ENCODE data around the gene DNAI1. TPM values are rescaled to one million over a fixed set of nuclear protein-coding genes. Genes with fewer than 3 reads are reported as not detected.

Gene DNAI1
- total and polyA plus RNA-seq, 2 of the 13 experiments (the other 11 are each of a cell fraction or from before 2014, with no cell fraction given), result not detected

DNA sequence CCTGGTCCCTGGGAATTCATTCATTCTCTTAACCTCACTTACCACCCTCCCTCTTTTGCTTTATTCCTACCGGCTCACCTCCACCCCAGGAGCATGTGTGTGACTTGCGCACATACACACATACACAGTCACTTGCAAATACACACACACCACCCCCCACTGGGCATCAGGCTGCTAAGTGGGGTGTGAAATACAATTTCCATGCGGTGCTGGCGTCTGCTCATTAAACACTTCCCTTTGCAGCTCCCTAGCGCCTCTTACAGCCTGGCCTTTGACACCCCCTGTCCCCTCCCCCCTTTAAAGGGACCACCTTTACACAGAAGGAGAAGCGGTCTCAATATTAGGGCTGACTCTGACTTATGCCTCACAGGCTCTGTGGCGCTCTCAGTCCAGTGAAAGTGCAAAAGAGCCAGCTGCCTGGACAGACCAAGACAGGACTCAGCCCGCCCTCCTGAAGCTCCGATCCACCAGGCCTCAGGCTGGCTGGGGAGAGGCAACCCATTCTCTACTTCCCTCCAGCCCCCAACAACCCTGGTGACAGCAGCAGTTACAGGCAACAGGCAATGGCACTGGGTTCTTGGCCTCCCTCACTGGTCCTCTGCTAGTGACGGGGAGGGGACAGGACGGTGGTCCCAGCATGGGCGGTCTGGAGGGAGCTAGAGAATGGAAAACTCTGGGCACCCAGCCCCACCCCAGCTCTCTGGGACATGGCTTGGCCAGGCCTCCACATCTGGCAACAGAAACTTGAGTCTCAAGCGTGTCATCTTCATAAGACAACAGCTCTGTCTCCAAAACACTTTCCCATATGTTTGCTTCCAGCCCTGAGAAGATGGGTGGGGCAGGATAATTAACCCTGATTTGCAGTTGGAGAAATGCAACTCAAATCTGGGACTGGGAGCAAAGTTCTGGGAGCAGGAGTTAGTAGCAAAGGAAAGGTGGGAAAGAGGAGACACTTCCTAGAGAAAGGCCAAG, 52.2 kb downstream of the DNAI1 start:
- Histone ChIP-seq H3K36me3 (replicated peaks in 1 of 2; ENCODE audit: control insufficient read depth in 1 of 2, insufficient read depth in 2 of 2, low read length in 2 of 2) (no peaks in the 10 kb centered on the region), H4K20me1 (ENCODE audit: insufficient read depth, low read length) (no peaks in the 10 kb centered on the region), H3K9me3 (ENCODE audit: low read length) (no peaks in the 10 kb centered on the region), H3K27me3 (ENCODE audit: control insufficient read depth in 1 of 2, insufficient read depth in 2 of 2, low read length in 2 of 2) (peaks cover 6 to 38% of the 10 kb centered on the region in 2 experiments; a peak in 3 of 5 replicates), H3K9ac (ENCODE audit: insufficient read depth, low read depth, low read length) (no peak overlapping the region), H3K79me2 (ENCODE audit: insufficient read depth, low read length) (no peaks in the 10 kb centered on the region), H2AFZ (ENCODE audit: low read length) (no peak overlapping the region), H3K4me1 (ENCODE audit: insufficient read depth, low read length) (peaks cover 16% of the 10 kb centered on the region), H3K4me2 (ENCODE audit: low read depth, low read length) (no peak overlapping the region), H3K27ac (ENCODE audit: extremely low read length, insufficient read depth, low read length) (no peak overlapping the region), H3K4me3 (replicated peaks in 1 of 3; ENCODE audit: insufficient read depth in 1 of 3, low read depth in 2 of 3, low read length in 3 of 3) (no peak overlapping the region)
- intact Hi-C loops (cut with micrococcal nuclease; ENCODE audit: unreplicated experiment), result loop anchor here (1.0 kb wide), 1 partner anchor 9 kb away; no protein-coding TSS in a partner anchor
- WGBS (ENCODE audit: low lambda C conversion rate), result 35% methylated on average over 13 of the region's 13 CpGs
- TF ChIP-seq FOXM1 (CRISPR knock-in tag; IDR thresholded peaks at IDR 0.05) (no peak), POLR2G (IDR thresholded peaks at IDR 0.05; ENCODE audit: low read depth, low read length) (no peak), TBX2 (CRISPR knock-in tag; IDR thresholded peaks at IDR 0.05; ENCODE audit: borderline replicate concordance) (no peak), ETS1 (CRISPR knock-in tag; IDR thresholded peaks at IDR 0.05) (no peak), PHF8 (CRISPR knock-in tag; IDR thresholded peaks at IDR 0.05) (no peak), ZNF124 (CRISPR knock-in tag; IDR thresholded peaks at IDR 0.05) (no peak), THAP8 (CRISPR knock-in tag; IDR thresholded peaks at IDR 0.05; ENCODE audit: borderline replicate concordance) (no peak), ZKSCAN8 (CRISPR knock-in tag; IDR thresholded peaks at IDR 0.05; ENCODE audit: borderline replicate concordance) (no peak)
- TF ChIP-seq, protein P1, sequence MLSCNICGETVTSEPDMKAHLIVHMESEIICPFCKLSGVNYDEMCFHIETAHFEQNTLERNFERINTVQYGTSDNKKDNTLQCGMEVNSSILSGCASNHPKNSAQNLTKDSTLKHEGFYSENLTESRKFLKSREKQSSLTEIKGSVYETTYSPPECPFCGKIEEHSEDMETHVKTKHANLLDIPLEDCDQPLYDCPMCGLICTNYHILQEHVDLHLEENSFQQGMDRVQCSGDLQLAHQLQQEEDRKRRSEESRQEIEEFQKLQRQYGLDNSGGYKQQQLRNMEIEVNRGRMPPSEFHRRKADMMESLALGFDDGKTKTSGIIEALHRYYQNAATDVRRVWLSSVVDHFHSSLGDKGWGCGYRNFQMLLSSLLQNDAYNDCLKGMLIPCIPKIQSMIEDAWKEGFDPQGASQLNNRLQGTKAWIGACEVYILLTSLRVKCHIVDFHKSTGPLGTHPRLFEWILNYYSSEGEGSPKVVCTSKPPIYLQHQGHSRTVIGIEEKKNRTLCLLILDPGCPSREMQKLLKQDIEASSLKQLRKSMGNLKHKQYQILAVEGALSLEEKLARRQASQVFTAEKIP (CRISPR knock-in tag; IDR thresholded peaks at IDR 0.05; ENCODE audit: borderline replicate concordance), result no peak
- in situ Hi-C loops (cut with HindIII; ENCODE audit: extremely low pct_ligation_motif_present, low pct_unique_long_range_greater_than_20kb), result no loop called here
- FAIRE-seq, result no peak
- no peak for DNase-seq (ENCODE audit: low spot score)
- POLR2A ChIA-PET, result no interaction called here
- CTCF ChIA-PET (ENCODE audit: low intra/inter-chr PET ratio, low total read pairs), result no interaction called here
- no TSS peak for BruUV-seq (replicated peaks)
- no peak for ATAC-seq

All from HepG2 (cell line).